ENCODE results near the gene KCND3.

The KCND3 gene

DNA sequence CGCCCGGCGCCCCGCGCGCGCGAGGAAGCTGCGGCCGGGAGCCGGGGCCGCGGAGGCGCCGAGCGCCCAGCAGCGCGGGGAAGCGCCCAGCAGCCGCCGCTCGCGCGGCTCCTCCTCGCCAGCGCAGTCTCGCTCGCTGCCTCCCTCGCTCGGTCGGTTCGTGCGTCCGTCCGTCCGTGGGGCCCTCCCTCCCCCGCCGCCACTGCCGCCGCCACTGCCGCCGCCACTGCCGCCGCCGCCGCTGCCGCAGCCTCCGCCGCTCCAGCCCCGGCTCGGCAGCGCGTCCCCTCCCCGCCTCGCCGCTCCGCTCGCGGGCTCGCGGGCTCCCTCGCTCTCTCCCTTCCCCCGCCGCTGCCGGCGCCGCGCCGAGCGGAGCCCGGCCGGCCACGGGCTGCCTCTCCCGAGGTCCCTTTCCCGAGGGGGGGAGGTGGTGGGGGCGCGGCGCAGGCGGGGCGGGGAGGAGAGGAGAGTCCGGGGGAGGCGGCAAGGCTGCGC, at the start of gene KCND3:
TSS of gene KCND3 (minus strand) at position 138 of the 495 bp plus-strand sequence.
- no peak for DNase-seq

DNA sequence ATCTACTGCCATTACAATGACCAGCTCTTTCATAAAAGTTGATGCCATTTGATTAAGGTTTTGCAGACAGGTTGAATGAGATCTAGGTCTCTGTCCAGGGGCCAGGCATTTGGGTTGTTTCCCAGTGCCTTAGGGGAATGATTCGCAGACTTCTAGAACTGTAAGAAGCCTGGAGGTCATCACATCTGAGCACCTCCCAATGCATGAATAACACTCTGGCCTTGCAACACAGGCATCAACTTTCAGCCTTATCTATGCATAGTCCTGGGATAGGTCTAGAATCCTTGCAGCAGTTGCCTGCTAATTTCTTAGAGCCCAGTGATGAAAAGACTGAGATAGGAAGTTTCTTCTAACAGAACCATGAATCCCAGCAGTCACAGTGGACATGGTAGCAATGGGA, 44.8 kb upstream of the KCND3 start:
- DNase-seq, result no peak

DNA sequence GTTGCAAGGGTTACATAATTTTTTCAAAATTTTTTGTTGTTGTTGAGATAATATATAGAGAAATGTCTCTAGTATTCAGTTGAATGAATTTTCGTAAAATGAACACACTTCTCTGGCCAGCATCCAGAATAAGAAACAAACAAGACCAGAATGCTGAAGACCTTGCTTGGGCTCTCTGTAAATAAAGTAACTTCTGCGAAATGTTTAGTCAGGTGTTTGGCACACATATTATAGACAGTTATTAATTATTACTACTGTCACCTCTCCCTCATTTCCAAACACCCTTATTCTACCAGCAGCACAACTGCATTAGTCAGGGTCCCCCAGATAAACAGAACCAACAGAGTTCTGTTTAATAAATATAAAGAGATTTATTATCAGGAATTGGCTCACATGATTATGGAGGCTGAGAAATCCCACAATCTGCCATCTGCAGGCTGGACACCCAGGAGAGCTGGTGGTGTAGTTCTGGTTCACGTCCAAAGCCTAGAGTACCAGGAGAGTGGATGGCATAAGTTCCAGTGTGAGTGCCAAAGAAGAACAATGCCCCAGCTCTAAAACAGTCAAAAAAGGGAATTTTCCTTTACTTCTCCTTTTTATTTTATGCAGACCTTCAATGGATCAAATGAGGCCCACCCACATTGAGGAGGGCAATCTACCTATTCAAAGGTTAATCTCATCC, 44.1 kb upstream of the KCND3 start:
- no peak for DNase-seq

DNA sequence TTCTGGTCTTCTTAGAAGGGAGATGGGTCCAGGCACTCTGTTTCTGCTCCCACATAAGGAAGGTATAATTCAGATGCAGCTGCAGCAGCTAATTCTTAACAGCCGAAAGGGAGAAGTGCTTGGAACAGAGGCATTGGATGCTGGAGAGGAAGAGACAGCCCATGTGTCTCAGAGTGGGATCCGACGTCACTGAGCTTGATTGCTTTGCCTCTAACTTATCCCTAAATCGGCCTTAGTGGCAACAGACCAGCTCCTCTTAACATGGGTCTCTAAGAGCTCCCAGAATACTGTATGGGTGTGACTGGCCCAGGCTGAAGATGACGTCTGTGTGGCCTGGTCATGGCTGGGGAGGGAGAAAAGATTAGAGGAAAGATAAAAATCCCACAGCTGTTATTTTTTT, 40.7 kb upstream of the KCND3 start:
- no peak for DNase-seq

DNA sequence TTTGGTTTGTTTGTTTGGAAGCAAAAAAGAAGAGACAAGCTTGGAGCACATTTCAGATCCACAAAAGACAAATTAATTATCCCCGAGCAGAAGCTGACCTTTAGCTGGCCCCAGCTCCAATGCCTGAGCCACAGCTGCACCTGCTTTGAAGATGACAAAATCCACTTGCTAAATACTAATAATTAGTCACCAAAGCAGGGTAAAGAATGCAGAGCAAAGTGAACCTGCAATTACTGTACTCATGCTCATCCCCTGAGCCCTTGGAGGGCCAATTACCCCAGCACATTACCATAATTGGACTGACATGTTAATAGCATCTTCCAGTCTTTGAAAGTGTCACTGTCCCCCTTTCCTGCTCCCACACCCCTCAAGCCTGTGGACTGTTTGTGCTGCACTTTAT, 38.2 kb upstream of the KCND3 start:
- DNase-seq, result no peak

DNA sequence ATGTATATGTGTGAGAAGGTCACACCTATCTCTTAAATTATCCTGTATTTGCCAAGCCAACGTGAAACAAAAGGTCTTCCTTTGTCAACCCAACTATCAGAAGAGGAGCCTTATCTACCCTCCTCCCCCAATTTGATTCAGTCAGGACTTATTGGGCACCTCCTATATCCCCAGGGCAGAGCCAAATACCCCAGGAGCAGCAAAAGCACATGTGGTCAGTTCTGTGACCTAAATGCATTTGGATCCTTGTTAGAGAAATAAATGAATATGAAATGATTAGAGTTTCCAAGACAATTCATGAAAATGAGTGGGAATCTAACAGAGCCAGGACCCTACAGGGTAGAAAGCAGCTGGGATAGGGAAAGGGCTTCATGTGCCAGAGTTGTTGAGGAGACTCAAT, 37.0 kb upstream of the KCND3 start:
- DNase-seq, result no peak

DNA sequence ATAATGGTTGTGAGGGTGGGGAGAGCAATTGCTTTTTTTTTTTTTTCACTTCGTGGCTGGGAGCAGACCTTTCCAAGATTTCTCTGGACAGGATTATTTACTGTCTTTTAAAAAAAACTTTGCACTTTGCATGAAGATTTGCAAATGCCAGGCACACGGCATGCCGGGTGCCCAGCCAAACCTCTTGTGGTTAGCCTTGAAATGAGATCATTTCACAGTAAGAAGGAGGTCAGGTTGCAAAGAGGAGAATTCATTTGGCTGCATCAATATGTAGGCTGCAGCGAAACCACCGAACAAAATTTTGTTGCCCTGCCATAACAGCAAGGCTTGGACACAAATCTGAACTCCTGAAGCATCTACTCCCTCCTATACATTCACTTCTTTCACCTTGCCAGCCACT, 36.5 kb upstream of the KCND3 start:
- DNase-seq, result no peak

DNA sequence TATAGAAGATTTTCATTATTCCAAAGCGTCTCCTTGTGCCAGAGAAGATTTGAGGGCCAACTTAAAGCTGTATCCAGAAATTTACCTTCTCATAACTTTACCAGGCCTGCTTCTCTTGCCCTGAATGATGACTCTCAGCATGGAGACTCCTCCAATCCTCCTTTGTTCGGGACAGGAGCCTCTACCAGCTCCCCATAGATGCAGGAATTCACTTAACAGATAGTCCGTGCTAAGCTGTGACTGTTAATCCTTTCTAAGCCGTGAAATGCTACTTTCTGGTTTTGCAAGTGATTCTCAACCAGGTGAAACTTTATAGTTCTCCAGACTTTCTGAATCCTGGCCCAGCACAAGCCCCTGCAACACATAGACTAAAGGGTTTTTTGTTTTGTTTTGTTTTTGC, 31.8 kb upstream of the KCND3 start:
- DNase-seq, result no peak

DNA sequence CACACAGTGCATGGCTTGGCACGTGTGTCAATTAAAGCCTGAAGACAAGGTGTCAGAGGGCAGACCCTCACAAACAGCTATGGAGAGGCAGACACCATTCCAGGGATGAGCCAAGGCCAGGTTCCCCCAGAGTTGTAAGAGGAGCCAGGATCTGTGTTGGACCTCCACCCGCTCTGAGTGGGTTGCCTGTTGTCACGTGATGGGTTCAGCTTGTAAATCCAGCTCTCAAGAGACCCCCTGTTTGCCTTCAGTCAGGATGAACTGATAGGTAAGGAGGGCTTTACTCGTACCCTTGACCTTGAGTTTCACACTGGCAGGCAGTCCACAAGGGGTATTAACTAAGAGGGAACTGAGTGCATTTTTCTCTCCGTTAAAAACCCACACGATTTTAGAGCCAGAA, 27.7 kb upstream of the KCND3 start:
- no peak for DNase-seq

DNA sequence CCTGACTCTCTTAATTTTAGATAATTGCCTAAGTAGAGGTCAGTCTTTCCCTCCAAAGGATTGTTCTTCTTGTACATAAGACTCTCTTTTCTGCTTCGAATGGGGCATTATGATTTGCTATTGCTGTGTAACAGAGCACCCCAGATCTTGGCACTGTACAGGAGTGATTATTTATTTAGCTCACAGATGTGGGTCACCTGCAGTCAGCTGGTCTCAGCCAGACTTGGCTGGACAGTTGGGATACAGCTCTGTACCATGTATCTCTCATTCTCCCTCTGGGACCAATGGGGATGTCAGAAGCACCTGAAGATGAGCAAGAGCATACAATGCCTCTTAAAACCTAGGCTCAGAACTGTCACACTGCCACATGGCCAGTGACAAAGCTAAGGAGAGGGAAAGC, 23.4 kb upstream of the KCND3 start:
- DNase-seq, result no peak

DNA sequence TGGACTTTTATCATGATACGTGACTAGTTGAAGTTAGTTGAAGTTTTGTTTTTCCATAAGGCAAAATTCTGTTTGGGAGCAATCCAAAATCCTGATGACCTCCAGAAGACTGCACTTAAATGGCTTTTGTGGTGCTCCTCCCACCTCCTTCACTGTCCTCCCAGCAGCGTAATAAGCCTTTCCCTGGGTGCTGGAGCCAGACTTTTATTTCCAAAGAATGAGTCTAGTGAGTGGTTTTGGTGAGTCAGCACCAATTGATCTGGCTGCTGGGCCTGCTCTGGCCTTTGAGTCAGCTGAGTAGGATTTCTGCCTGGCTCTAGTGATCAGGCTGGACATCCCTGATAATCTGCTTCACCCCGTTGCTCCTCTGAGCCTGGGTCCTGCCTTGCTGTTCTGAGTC, 21.7 kb upstream of the KCND3 start:
- no peak for DNase-seq

DNA sequence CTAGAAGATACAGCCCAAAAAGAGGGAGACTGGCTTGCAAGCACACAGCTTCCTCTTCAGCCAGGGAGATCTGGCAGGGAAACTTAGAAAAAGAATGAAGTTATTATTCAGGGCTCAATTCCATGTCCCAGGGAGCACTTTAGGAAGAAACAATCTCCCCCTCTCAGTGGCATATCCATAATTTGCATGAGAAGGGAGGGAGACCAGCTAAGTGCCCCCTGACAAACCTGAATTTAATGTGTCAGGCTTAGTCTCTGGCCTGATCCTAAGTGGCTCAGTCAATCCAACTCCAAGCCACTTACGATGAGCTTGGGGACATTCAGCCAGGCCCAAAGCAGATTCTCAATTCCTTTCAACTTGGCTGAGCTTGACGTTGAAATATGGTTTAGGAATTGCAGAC, 17.7 kb upstream of the KCND3 start:
- DNase-seq, result no peak

DNA sequence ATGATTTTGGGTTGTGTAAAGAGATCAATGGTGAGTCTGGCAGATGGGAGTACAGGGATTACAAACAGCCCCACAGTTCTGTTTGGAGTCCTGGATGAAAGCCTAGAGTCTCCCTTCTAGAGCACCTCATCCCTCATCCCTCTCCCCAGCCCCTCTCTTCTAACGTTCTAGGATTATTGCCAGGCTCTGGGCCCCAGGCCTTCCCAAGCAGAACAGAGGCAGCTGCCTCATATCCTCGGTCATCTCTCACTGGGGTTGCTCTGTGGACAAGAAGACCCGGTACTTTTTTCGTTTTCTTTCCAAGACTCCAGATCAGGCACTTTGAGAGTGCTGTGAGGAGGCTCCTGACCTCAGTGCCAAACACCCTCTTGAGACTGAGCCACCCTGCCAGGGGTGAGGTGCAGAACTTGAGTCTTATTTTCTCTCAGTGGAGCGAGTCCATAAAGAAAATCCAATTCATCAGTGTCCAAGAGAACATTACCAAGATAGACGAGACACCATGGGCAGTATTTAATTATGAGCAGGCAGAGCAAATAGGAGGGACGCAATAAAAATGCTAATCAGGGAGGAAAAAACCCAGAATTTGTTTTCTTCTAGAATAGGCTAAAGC, 17.1 kb upstream of the KCND3 start:
- DNase-seq, result no peak

DNA sequence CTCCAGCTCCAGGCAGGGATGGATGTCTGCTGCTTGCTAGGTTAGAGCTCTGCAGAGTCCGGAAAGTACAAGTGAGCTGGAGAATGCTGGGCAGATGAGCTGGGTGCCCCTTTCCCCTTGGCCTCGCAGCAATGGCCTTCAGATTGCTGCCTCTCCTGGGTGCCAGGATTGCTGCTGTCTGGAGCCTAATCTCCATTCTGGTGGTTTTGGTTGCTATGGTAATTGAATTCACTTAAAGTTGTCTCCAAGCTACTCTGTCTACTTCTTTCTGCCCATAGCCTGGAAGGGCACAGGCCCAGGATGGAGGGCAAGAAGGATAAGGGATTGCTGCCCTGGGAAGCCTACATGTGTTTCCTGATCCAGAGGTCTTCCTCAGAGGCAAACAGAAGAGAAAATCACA, 14.6 kb upstream of the KCND3 start:
- DNase-seq, result no peak

DNA sequence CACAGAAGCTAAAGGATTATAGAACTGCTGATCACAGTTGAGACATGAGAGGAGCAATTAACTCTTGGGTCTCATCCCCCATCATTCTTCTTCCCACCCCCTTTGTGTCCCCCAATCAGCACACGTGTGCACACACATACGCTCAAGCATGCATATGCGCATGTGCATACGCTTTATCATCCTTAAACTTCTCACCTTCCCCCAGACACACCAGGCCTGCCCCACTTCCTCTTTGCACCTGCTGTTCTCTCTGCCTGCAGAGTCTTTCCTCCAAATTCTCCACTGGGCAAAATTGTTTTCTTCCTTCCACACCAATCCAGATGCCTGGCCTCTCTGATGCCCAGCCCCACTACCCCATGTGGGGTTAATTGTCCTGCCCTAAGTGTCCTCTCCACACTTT, 13.0 kb upstream of the KCND3 start:
- no peak for DNase-seq

DNA sequence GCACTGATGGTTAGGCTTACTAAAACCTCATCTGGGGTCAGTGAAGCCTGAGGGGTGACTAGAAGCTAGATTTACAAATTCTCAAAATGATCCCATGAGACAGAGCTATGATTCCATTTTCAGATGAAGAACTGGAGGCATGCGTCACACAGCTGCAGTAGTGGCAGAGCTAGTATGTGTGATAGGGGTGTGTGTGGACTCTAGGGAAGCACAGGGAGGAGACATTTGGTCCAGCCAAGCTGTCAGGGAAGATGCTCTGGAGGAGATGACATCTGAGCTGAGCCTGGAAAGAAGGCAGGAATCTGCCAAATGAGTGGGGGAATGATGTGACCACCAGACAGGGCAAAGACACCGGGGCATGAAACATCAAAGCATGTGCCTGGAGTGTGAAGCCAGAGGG, 12.0 kb upstream of the KCND3 start:
- no peak for DNase-seq

DNA sequence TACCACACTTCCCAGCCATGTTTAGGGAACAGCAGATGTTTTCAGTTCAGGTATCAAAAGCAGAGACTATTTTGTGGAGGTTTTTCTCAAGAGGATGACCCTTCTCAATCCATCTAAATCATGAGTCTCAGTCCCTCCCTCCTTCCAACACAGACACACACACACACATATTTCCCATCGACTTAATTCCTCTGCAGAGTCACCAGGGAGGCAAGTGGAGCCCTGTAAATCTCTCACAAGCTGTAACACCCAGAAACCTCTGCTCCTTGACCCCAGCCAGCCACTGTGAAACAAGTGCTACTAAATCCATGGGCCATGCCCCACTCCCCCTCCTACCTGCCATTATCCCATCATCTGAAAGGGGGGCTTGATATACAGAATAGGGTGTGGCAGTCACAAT, 10.6 kb upstream of the KCND3 start:
- DNase-seq, result no peak

DNA sequence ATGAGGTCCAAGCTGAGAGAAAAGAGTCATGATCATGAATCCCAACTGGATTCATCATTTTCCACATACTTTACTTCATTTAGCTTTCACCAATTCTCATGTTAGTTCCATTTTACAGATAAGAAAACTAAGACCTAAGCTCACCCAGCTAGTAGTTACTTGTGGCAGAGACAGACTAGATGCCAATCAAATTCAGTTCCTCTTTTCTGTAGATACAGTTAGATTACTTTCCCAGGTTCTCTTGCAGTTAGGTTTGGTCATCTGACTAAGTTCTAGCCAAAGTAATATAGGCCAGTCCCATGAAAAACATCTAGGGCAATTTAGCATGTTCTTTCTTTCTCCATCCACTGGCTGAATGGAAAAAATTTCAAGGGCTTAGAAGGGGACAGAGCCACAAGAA, 8.9 kb upstream of the KCND3 start:
- DNase-seq, result no peak

DNA sequence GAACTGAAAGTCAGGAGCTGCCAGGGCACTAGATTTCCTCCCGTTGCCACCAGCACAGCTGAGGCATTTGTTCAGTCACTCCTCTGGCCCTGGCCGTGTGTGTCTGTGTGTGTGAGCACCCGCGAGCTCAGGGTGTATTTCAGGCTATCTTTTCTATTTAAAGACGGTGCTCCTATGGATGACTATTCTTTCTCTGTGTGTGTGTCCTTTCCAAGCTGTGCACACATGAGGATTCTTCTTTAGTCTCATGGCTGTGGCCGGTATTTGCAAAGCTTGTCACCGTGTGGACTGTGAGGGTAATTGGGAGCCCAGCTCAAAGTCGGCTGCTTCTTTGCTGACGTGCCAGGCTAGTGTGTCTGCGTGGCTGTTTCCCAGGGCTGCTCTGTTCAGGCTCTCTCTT, 3.0 kb upstream of the KCND3 start:
- DNase-seq, result no peak

DNA sequence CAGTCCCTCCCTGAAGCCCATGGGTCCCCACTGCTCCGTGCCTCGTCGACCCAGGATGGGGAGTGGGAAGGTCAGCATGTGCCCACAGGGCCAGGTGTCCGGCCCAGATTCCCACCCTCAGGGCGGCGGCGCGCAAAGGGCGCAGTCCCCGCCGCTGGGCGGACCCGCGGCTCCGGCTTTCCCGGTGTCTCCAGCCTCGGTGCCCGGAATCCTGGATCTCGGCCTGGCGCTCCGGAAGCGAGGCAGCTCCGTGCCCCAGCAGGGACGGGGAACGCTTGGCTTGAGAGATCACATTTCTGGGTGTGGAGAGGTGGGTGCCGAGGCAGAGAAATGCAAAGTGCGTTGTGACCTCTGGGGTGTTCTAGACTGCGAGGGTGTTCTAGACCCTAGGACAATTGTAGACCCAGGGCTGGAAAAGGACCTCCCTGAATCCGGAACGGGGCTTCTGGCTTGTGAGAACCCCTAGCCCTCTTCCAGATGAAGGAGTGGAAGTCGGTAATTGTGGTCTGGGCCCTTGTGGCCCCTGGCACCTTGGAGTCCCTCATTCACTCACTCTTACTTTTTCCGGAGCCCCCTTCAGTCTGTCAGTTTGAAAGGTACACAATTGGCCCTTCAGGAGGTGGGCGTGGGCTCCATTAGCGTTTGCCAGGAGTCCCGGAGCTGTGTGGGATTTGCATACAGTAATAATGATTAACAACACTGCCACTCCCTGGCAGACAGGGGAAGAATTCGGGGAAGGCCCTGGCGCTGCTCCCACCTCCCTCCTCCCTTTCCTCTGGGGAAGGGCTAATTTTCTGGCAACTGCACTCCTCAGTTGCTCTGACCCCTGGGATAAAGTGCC, 1.6 kb upstream of the KCND3 start:
- peak; percentile 3 to 25 for DNase-seq

DNA sequence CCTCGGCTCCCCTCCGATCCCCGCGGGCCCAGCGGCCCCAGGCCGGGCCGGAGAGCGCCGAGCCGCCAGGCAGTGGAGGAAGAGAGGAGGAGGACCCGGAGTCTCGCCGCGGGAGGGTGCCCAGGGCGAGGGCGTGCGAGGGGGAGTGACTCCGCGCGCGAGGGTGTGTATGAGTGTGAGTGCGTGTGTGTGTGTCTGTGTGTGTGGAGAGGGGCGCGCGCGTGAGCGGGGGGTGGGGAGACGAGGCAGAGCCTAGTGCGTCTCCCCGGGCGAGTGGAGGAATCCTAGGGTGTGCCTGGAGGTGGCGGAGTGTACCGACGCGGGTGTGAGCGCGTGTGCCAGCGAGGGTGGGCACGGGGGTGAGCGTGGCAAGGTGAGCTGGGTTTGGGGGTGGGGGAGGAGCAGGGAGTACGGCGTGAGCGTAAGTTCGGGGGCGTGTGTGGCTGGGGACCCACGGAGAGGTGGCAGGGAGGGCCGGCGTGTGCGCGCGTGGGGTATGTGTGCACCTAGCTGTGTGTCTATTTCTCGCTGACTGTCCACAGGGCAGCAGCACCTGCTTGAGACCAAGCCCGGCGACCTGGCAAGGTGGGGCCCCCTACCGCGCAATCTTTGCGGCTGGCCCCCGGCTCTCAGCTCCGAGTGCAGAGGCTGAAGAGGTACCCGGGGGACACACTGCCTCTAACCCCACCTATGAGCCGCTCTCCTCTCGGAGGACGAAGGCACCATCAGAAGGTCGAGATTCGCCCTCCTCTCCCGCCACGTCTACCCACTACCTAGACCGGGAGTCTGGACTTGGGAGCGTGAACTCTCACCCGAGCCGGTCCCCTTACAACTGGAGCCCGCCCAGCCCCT, 784 bp upstream of the KCND3 start:
- no peak for DNase-seq

DNA sequence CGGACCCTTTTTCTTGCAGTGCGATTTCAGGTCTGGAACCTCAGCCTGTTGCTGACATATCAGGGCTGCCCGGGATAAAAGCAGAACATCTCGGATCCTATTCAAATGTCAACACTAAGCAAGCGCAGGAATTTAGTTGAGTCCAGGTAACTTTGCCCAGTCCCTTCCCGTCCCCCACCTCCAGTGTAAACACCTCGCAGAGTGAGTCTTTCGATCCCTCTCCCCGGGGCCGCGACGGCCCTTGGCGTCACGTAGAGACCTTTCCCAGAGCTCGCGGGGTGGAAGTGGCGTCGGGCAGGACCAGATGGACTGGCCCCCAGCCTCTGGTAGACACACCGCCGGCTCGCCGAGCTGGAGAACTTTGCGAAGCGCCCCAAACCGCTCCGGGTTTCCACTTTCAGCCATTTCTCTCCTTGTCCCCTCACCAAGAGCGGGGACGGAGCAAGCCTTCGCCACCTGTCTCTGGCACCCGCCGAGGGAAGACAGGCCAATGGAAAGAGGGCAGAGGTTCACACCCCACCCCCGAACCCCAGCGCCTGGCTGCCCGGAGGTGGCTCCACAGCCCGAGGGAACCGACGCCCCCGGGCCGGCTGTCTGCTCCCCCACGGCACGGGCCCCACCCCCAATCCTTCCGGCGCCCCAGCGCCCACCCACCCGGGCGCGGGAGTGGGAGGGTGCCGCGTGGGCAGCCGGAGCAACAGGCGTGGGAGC, 570 bp downstream of the KCND3 start:
- DNase-seq, result no peak

DNA sequence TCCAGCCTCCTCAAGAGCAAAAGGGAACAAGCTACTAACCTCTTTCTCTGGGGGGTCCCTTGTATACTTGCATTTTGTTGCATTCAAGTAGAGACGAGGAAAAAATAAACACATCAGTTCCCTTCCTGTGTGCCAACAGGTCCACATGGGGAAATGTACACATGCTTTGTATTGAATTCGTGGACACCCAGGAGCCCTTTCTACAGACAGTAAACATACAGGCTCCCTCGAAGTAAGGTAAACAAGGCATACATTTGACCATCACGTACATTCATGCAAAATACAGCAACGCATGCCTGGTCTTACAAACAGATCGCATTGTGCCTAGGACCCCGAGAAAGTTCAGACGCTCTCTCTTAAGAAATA, 1.1 kb downstream of the KCND3 start:
- DNase-seq, result no peak

All from inflammatory macrophage treated with lipopolysaccharide for 1 hour (primary cell).